ENCODE results near the gene RBP5.

RBP5 gene, protein sequence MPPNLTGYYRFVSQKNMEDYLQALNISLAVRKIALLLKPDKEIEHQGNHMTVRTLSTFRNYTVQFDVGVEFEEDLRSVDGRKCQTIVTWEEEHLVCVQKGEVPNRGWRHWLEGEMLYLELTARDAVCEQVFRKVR

GRCh38 chr12:7128681-7129286 is at the start of gene RBP5:
Gene RBP5, minus strand, starts transcription at chr12:7128889. Its CDS starts 114 bp downstream, at chr12:7128775.
- no peak within 1 kb of the TSS for H3K27ac ChIP-seq
- DNase-seq (ENCODE audit: low read depth, low spot score): no peak

DNA sequence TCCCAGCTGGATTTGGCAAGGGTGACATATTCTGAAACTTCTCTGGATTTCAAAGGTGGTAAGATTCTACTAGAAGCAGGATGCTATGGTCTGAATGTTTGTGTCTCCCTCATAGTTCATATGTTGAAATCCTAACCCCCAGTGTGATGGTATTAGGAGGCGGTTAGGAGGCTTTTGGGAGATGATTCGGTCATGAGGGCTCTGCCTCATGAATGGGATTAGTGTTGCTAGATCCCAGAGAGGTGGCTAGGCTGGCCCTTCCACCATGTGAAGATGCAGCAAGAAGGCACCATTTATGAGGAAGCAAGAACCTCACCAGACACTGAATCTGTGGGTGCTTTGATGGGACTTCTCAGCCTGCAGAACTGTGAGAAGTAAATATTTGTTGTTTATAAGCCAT is 49.8 kb upstream of the RBP5 start:
- H3K27ac ChIP-seq: no peak overlapping the region
- no peak for DNase-seq (ENCODE audit: low read depth, low spot score)

- H3K27ac ChIP-seq: no peak overlapping the region
- DNase-seq (ENCODE audit: low read depth, low spot score): no peak
Measured at GRCh38 chr12:7176595-7176994, 47.9 kb upstream of the RBP5 start.

GRCh38 chr12:7175493-7175892 is 46.8 kb upstream of the RBP5 start:
- no peak for DNase-seq (ENCODE audit: low read depth, low spot score)
- peak overlapping the region; percentile 60 for H3K27ac ChIP-seq

- DNase-seq (ENCODE audit: low read depth, low spot score): no peak
- no peak overlapping the region for H3K27ac ChIP-seq
Measured at GRCh38 chr12:7171854-7172253, 43.2 kb upstream of the RBP5 start.

GRCh38 chr12:7169951-7170350 is 41.3 kb upstream of the RBP5 start:
- no peak for DNase-seq (ENCODE audit: low read depth, low spot score)
- no peak overlapping the region for H3K27ac ChIP-seq

DNA sequence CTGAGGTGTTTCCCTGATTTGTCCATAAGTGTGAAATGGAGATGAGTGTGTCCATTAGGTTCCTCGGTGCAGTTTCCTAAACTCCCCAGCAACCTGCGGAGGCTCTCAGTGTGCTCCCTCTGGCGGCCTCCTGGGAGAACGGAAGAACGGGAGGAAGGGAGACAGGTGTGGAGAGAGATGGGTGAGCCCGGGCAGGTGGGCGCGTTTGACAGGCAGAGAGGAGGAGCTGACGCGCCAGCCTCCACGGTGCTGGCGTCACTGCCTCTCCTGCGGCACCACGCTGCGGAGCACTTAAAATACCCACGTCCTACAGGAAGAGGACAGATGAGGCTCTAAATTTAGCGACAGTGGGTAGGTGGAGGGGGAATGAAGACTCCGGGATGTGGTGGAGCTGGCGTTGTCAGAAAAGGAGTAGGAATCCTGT is 34.0 kb upstream of the RBP5 start:
- no peak for DNase-seq (ENCODE audit: low read depth, low spot score)
- no peak overlapping the region for H3K27ac ChIP-seq

- DNase-seq (ENCODE audit: low read depth, low spot score): no peak
- no peak overlapping the region for H3K27ac ChIP-seq
Measured at GRCh38 chr12:7161811-7162210, 33.1 kb upstream of the RBP5 start.

DNA sequence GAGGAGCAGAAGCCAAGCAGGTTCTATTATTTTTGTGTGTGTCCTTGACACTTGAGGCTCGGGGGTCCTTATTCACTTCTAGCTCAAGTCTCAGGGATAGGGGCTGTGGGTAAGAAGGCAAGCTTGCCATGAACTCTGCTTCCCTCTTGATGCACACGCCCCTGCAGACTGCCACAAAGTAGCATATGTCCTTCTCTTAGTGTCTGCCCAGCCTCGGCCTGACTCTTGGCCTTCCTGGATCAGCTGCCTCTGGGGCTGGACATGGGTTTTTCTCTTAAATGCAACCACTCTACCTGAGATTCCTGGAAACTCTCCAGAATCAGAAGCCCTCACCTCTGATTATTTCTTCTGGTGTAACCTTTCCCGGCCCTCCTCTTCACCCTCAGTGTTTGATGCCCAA is 32.6 kb upstream of the RBP5 start:
- H3K27ac ChIP-seq: no peak overlapping the region
- DNase-seq (ENCODE audit: low read depth, low spot score): no peak

DNA sequence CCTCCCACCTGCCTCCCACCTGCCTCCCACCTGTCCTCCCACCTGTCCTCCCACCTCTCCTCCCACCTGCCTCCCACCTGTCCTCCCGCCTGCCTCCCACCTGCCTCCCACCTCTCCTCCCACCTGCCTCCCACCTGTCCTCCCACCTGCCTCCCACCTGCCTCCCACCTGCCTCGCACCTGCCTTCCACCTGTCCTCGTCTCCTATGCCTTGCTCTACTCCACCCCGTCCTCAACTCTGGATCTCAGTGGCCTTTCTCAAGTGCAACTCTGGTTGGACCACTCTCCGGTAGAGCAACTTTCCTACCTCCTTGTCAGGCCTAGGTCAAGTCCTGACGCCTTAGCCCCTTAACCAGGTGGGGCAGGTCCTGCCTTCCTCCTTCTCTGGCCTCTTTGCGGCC is 31.5 kb upstream of the RBP5 start:
- no peak for DNase-seq (ENCODE audit: low read depth, low spot score)
- H3K27ac ChIP-seq: no peak overlapping the region

- DNase-seq (ENCODE audit: low read depth, low spot score): no peak
Measured at GRCh38 chr12:7158781-7159609, 30.3 kb upstream of the RBP5 start.

GRCh38 chr12:7157391-7157790 is 28.7 kb upstream of the RBP5 start:
- no peak overlapping the region for H3K27ac ChIP-seq

More at GRCh38 chr12:7158781-7159609, 30.3 kb upstream of the RBP5 start:
- H3K27ac ChIP-seq: no peak overlapping the region

GRCh38 chr12:7156259-7157197 is 27.8 kb upstream of the RBP5 start:
- no peak for DNase-seq (ENCODE audit: low read depth, low spot score)

More at GRCh38 chr12:7157391-7157790, 28.7 kb upstream of the RBP5 start:
- no peak for DNase-seq (ENCODE audit: low read depth, low spot score)

DNA sequence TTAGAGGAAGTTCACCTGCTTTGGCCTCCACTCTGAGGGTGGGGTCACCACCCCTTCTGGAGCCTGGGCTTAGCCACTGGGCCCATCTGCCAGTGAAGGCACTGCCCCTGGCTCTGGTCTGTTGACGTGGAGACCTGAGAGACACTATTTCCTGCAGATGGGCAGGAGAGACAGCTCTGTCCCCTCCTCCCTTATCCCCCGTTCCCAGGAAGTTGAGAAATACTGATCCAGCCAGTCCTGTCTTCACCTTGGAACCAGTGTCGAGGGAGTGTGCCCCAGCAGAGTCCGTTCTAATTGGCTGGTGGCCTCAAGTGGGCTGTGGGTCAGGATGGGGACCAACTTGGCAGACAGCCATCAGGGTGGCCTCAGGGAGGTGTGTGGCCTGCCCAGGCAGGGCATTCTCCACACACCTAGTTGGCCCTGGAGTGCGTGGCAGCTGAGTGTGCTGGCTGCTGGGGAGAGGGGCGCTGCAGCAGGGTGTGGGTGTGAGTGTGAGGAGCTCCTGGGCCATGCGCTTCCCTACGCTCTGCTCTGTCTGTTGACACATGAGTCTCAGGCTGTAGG is 26.9 kb upstream of the RBP5 start:
- no peak for DNase-seq (ENCODE audit: low read depth, low spot score)
- peak overlapping the region; percentile 51 for H3K27ac ChIP-seq

More at GRCh38 chr12:7156259-7157197, 27.8 kb upstream of the RBP5 start:
- H3K27ac ChIP-seq: peak overlapping the region; percentile 51

DNA sequence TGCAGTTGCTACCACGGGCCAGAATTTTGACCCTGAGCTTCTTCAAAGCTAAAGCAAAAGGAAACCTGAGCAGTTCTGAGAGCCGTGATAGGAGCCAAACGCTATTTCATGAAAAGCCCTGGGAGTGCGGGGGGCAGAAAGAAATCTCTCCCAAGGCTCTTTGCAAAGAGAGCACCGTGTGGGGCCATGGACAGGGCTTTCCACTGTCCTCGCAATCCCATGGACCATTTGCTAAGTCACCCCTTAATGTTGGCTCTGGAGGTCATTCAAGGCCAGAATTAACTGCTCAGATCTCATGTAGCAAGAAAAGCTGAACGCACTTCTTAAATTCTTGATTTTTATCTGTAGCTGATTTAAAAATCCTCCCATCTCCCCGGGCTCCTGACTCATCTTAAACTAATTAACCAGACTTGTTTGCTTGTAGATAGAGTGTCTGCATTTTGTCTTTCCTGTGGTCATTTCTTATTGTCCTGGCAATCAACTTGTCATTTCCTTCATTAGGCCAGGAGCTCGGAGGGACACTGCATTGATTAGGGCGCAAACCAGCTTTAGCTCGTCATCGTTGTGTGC is 26.3 kb upstream of the RBP5 start:
- DNase-seq (ENCODE audit: low read depth, low spot score): no peak

GRCh38 chr12:7154042-7154441 is 25.4 kb upstream of the RBP5 start:
- DNase-seq (ENCODE audit: low read depth, low spot score): no peak

More for the DNA sequence above, 26.3 kb upstream of the RBP5 start:
- H3K27ac ChIP-seq: peak overlapping the region; percentile 51

GRCh38 chr12:7152818-7153217 is 24.1 kb upstream of the RBP5 start:
- no peak for DNase-seq (ENCODE audit: low read depth, low spot score)
- no peak overlapping the region for H3K27ac ChIP-seq

More at GRCh38 chr12:7154042-7154441, 25.4 kb upstream of the RBP5 start:
- H3K27ac ChIP-seq: no peak overlapping the region

DNA sequence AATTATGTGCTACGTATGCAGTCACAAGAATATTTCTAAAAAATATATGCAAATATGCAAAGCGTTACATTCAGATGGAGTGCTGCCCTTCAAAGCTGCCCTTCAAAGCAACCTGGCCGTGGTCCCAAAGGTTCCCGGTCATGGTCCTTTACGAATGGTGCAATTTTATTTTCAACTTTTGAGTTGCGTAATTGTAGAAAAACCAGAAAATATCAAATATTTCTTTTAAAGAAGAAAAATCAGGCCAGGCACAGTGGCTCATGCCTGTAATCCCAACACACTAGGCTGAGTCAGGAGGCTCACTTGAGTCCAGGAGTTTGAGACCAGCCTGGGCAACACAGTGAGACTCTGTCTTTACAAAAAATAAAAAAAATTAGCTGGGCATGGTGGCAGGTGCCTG is 22.8 kb upstream of the RBP5 start:
- no peak overlapping the region for H3K27ac ChIP-seq
- DNase-seq (ENCODE audit: low read depth, low spot score): no peak

DNA sequence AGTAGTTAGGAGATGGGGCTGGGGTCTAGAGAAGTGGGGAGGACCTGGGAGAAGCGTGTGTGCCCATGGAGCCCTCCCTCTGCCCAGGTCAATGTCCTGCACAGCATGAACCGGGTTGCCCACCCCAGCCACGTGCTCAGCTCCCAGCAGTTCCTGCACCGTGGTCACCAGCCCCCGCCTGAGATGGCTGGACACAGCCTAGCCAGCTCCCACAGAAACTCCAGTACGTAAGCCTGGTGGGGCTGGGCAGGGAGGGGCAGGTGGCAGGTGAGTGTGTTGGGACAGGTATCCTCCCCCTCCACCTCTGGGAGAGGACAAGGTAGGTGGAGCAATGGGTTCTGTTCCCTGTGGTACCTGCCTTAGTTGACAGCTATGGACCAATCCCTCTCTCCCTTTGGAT is 22.2 kb upstream of the RBP5 start:
- DNase-seq (ENCODE audit: low read depth, low spot score): no peak
- H3K27ac ChIP-seq: no peak overlapping the region

DNA sequence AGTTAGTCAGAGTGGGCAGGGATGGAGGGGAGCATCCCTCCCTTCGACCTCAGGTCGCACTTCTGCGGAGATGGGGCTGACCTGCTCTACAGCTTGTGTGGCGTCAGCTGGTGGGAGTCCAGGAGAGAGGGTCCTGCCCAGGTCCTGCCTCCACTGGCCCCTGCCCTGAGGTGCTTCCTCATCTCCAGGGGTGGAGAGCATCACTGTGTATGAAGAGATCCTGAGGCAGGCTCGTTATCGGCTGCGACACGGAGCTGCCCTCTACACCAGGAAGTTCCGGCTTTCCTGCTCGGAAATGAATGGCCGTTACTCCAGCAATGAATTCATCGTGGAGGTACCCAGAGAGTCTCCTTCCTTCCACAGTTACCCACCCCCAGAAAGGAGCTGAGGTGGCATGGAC is 21.7 kb upstream of the RBP5 start:
- H3K27ac ChIP-seq: no peak overlapping the region
- DNase-seq (ENCODE audit: low read depth, low spot score): no peak

Data from epithelial cell of prostate (primary cell).